Body of pancreas (tissue), 4 donors: ENCODE measurements around the gene SH3GL1.

ENCODE experiments used
- CTCF ChIP-seq, 7 experiments: fragments of 450-650 bp in 4 of 7; fragments of 200-600 bp in 3 of 7; sonication (generic) in 3 of 7; IDR thresholded peaks; one replicate each; pipeline ENCODE4 v1.5.1; 2016 to 2019; ENCODE audit warnings: antibody characterized with exemption in 7 of 7
- POLR2A ChIP-seq, 3 donors: fragments of 450-650 bp; IDR thresholded peaks; one replicate each; pipeline ENCODE4 v1.6.1; 2016; ENCODE audit warnings: antibody characterized with exemption in 3 of 3, mild to moderate bottlenecking in 2 of 3

- no peak for TF ChIP-seq POLR2A (IDR thresholded peaks at IDR 0.05)
- no peak for TF ChIP-seq CTCF (IDR thresholded peaks at IDR 0.05)
Observed at GRCh38 chr19:4413588-4413987, 13.2 kb upstream of the SH3GL1 start.
